Forelimb muscle (tissue), 1 donor: ENCODE results near the gene BRICD5. TPM values are rescaled to one million over a fixed set of nuclear protein-coding genes. Genes with fewer than 3 reads are reported as not detected.
A peak's percentile ranks its signal among the peaks of the same experiment; 100 is the strongest.
"Not testable (repeated sequence)": the region's sequence is repeated elsewhere in the genome, so short reads cannot be mapped to it uniquely, and the experiment has no call there.

Source experiments
- DNase-seq: peaks from one replicate; pipeline ENCODE4 v3.0.0-alpha.2; 2013; ENCODE audit warnings: low read depth
- polyA plus RNA-seq: library from polyadenylated mRNA; unstranded; fragments of 120-200 nt; gene quantifications from one replicate; pipeline ENCODE4 v1.2.1, GENCODE V29; 2013; ENCODE audit not compliant: insufficient read length

The BRICD5 gene
- polyA plus RNA-seq, 1 donor: 6.2 TPM

DNA sequence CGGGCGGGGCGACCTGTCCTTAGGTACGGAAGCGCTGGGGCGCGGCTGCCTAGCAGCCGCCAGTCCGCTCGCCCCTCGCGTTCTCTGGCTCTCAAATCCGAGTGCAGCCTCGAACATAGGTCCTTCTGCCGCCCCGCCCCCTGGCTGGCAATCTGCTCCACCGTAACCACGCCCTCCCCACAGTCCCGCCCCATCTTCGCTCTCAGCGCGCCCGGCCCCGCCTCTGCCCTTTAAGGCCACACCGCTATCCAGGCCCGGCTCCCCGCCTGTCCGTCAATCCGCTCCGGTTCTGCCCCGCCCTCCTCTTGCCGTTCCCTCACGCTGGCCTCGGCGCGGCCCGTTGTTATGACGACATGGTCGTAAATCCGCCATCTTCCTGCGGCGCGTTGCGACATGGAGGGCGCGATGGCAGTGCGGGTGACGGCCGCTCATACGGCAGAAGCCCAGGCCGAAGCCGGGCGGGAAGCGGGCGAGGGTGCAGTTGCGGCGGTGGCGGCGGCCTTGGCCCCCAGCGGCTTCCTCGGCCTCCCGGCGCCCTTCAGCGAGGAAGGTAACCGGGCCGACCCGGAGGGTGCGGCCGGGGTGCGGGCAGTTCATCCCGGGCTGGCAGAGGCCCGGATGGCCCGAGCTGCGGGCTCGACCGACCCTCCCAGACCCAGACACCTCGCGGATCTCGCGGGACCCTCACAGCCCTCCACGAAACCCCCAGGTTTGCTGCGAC, 12.7 kb upstream of the BRICD5 start, which contains the start of gene E4F1:
E4F1 (plus strand) TSS at position 371 of the 721 bp plus-strand sequence; CDS start at position 394, 23 bp downstream.
- DNase-seq: peak; percentile 95

- no peak for DNase-seq
Observed at GRCh38 chr16:2216330-2216729, 5.7 kb upstream of the BRICD5 start.

DNA sequence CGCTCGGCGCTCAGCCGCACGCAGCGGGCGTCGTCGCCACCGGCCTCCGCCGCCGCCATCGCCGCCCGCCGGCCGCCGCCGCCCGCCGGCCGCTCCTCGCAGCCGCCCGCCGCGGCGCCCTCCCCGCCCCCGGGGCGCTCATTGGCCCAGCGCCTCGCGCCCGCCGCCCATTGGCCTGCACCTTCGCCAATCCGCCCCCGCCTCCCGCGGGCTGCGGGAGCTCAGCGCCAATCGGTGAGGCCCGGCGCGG, 4.0 kb upstream of the BRICD5 start, which contains the start of gene PGP:
PGP (minus strand) TSS at position 122 of the 250 bp plus-strand sequence; CDS start at position 59, 63 bp downstream.
- DNase-seq: no peak

DNA sequence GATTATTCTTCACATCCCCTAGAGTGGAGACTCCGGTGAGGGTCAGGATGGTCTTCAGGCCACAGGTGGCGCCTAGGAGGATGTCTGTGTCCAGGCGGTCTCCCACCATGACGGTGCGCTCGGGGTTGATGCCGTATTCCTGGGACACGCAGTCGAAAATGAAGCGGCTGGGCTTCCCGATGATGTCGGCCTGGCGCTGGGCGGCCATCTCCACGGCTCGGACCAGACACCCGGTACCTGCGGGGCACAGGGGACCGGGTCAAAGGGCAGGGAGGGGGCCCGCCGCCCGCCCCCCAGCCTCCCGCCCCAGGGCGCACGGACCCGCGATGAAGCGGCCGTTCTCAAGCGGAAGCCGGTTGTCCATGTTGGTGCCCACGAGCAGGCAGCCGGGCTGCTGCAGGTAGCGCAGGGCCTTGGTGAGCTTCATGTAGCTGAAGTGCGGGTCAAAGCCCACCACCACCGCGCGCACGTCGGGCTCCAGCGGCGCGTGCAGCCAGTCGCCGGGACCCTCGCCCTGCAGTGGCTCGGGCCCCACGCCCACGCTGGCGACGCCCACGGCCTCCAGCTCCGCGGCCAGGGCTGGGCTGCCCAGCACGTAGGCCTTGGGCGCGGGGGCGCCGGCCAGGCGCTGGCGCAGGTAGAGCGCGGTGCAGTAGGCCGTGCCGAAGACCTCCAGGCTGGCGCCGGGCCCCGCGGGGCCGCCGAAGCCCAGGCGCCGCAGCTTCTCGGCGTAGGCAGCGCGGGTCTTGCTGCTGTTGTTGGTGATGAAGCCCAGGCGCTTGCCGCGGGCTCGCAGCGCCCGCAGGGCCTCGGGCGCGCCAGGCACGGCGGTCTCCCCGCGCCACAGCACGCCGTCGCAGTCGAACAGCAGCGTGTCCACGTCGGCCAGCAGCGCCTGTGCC, 3.4 kb upstream of the BRICD5 start:
- DNase-seq: no peak

- no peak for DNase-seq
Observed at GRCh38 chr16:2212362-2213324, 2.0 kb upstream of the BRICD5 start.

DNA sequence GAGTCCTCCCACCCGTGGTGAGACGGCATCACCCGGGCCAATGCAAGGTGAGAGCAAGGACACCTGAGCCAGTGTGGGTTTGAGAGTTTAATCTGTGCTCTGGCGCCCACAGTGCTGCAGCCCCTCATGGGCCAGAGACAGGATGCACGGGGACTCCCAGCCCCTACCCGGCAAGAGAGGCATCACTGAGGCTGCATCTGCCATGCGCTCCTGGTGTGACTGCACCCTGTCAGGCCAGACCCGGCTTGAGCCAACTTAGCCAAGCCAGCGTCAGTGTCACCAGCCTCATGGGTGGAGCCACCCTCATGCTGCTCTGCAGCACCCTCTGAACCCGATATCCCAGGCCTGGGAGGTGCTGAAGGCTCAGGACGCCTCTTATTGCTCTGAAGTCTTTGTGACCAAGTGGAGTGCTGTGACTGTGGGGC, 1.3 kb upstream of the BRICD5 start:
- no peak for DNase-seq

- no peak for DNase-seq
Observed at GRCh38 chr16:2210009-2210332, 692 bp downstream of the BRICD5 start.

GRCh38 chr16:2209258-2210008, 1.2 kb downstream of the BRICD5 start:
- DNase-seq: no peak

- DNase-seq: no peak
Observed at GRCh38 chr16:2208772-2209171, 1.9 kb downstream of the BRICD5 start.

DNA sequence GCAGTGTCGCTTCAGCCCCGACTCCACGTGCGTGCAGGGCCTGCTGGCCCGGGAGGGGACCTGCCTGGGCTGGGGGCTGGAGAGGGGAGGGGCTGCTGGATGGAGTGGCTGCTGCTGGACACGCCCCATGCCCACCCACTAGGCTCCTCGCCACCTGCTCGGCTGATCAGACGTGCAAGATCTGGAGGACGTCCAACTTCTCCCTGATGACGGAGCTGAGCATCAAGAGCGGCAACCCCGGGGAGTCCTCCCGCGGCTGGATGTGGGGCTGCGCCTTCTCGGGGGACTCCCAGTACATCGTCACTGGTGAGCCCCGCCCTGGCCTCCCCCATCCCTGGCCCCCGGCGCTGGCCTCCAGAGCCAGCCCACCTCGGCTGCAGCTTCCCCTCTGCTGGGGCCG, 2.4 kb downstream of the BRICD5 start:
- DNase-seq: no peak

- no peak for DNase-seq
Observed at GRCh38 chr16:2207872-2208271, 2.8 kb downstream of the BRICD5 start.

- no peak for DNase-seq
Observed at GRCh38 chr16:2206780-2207433, 3.8 kb downstream of the BRICD5 start.

- no peak for DNase-seq
Observed at GRCh38 chr16:2206420-2206779, 4.3 kb downstream of the BRICD5 start.

GRCh38 chr16:2205967-2206313, 4.7 kb downstream of the BRICD5 start:
- DNase-seq: no peak

DNA sequence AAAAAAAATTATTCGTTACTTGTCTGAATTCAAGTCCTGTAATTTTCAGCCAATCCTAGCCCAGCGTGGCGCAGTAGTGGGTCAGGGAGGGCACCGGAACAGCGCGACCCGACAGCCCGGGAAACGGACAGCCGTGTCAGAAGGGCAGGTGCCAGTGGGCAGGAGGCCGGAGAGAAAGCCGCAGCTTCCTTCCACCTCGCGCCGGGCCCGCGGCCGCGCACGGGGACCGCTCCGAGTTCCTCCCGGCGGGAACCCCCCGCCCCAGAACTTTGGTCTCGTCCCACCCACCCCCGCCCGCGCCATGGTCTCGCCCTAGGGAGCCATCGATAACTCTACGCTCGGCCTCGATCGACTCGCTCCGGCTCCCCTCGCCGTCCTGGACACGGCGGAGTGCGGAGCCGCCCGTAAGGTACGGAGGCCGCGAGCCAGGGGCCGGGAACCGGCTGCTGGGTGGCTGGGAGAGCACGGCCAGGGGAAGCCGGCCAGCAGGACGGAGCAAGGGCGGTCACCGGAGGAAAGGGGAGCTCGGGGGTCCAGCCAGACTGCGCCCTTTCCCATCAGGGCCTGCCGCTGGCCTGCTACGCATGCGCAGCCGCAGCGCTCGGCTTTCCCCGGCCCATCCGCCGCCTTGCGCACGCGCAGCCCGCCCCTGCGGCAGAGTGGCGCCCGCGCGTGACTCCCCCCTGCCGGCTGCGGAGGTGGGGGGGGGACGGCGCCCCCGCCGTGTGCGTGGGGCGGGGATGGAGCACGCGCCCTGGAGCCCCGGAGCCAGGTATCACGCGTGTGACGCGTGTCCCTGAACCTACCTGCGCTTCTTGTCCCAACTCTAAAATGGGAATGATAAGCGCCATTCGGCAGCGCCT, 5.3 kb downstream of the BRICD5 start, which contains the start of gene MLST8:
MLST8 (plus strand) TSS at position 351 of the 863 bp plus-strand sequence. CDS start 632 bp downstream, outside the sequence.
- peak; percentile 67 for DNase-seq

DNA sequence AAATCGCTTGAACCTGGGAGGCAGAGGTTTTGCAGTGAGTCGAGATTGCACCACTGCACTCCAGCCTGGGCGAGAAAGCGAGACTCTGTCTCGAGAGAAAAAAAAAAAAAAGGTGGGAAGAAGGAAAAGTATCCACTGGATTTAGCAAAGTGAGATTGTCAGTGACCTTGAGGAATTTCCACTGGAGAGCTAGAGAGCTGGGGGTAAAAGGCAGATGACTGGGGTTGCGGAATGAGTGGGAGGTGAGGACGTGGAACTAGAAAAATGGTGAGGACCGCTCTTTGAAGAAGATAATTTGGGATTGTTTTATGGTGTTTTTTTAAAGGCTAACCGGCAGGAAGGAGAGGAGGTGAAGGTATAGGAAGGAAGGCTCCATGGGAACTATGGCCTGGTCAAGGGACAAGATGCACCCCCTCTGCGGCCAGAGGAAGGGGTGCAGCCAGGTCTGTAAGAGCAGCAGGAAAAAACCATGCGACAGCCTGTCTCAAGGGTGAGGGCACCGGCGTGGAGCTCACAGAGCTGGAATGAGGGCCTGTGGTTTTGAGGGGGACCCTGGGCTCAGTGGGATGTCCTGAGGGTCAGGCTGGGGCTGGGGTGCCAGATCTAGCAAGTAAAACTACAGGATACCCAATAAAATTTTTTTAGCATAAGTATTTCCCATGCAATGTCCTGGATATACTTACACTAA, 6.1 kb downstream of the BRICD5 start:
- DNase-seq: no peak

- not testable (repeated sequence) for DNase-seq
Observed at GRCh38 chr16:2203119-2203688, 7.5 kb downstream of the BRICD5 start.

DNA sequence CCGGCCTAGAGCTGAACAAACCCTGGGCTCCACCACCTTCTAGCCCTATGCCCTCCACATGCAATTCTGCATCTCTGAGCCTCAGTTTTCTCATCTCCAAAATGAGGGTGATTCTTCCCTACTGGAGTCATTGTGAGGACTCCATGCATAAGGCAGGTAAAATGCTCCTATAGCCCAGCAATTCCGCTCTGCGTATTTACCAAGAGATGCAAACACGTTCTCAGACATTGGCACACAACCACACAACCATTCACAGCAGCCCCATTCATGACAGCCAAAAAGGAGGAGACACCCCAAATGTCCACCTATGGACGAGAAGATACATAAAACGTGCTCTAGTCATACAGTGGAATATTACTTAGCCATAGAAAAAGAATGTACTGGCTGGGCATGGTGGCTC, 10.3 kb downstream of the BRICD5 start:
- no peak for DNase-seq
